Left ventricle myocardium inferior (tissue), 1 donor: ENCODE measurements around the gene LXN. TPM values are rescaled to one million over a fixed set of nuclear protein-coding genes. Genes with fewer than 3 reads are reported as not detected.

Experiments
- DNase-seq: peaks from one replicate; pipeline ENCODE4 v3.0.0-alpha.2; 2020
- H3K27ac ChIP-seq: fragments of 200-600 bp; replicated peaks from 2 replicates; pipeline ENCODE4 v1.8.0; 2021
- H3K27me3 ChIP-seq: fragments of 200-600 bp; 2 replicates; pipeline ENCODE4 v1.8.0; 2021; ENCODE audit warnings: low read depth
- H3K36me3 ChIP-seq: fragments of 200-600 bp; 2 replicates; pipeline ENCODE4 v1.8.0; 2021
- H3K4me1 ChIP-seq: fragments of 200-600 bp; 2 replicates; pipeline ENCODE4 v1.8.0; 2021
- H3K4me3 ChIP-seq: fragments of 200-600 bp; 2 replicates; pipeline ENCODE4 v1.8.0; 2021; ENCODE audit warnings: mild to moderate bottlenecking, moderate library complexity
- H3K9me3 ChIP-seq: fragments of 200-600 bp; replicated peaks from 2 replicates; pipeline ENCODE4 v1.8.0; 2021
- CTCF ChIP-seq: fragments of 200-600 bp; IDR thresholded peaks from 2 replicates; pipeline ENCODE4 v1.8.0; 2021; ENCODE audit warnings: antibody characterized with exemption, mild to moderate bottlenecking, borderline replicate concordance
- intact Hi-C: fragments of 100-400 bp; cut with micrococcal nuclease; formaldehyde crosslinking; loops from one replicate; pipeline ENCODE4 v1.11.0; 2022
- total RNA-seq: library from RNA; stranded (reverse); fragmentation: NEBNext Ultra II Directional; extraction: Animal tissue kit (Norgen Biotek cat#: 25700); gene quantifications from one replicate; pipeline ENCODE4 v1.2.1, GENCODE V29; 2021
- donor health status: DM: no; HTN: yes; CAD: no; lungs with severe emphysema.

LXN gene
- total RNA-seq, 1 donor from 2014 or later: 3.2 TPM

- intact Hi-C loops: no loop called here
These were observed 28.0 kb downstream of the LXN start, which contains the start of gene GFM1 for GRCh38 chr3:158644345-158644908. Gene GFM1 (plus strand): TSS chr3:158644527. CDS start chr3:158644635, 108 bp downstream.

GRCh38 chr3:158642474-158643210 is 29.8 kb downstream of the LXN start:
- DNase-seq: no peak
- Histone ChIP-seq H3K27me3 (no peaks in the 10 kb centered on the region), H3K4me3 (no peak overlapping the region), H3K4me1 (peaks cover 36% of the 10 kb centered on the region), H3K36me3 (peaks cover 18% of the 10 kb centered on the region), H3K27ac (no peak overlapping the region), H3K9me3 (no peaks in the 10 kb centered on the region)
- no peak for TF ChIP-seq CTCF
- intact Hi-C loops: no loop called here

More at GRCh38 chr3:158644345-158644908, 28.0 kb downstream of the LXN start, which contains the start of gene GFM1:
- peak; percentile 84 for TF ChIP-seq CTCF
- peak; percentile 91 for DNase-seq
- Histone ChIP-seq H3K4me1 (peaks cover 51% of the 10 kb centered on the region), H3K9me3 (no peaks in the 10 kb centered on the region), H3K27me3 (no peaks in the 10 kb centered on the region), H3K27ac (peak within 1 kb of the TSS; percentile 93), H3K4me3 (peak within 1 kb of the TSS; percentile 90), H3K36me3 (peaks cover 34% of the 10 kb centered on the region)

GRCh38 chr3:158642005-158642404 is 30.4 kb downstream of the LXN start:
- intact Hi-C loops: no loop called here
- no peak overlapping the region for H3K27ac ChIP-seq
- H3K4me3 ChIP-seq: no peak overlapping the region
- peaks cover 12% of the 10 kb centered on the region for H3K36me3 ChIP-seq
- DNase-seq: no peak
- no peaks in the 10 kb centered on the region for H3K9me3 ChIP-seq
- no peak for TF ChIP-seq CTCF
- H3K4me1 ChIP-seq: peaks cover 31% of the 10 kb centered on the region
- H3K27me3 ChIP-seq: no peaks in the 10 kb centered on the region

- Histone ChIP-seq H3K9me3 (no peaks in the 10 kb centered on the region), H3K27me3 (no peaks in the 10 kb centered on the region), H3K4me1 (peaks cover 20% of the 10 kb centered on the region), H3K36me3 (no peaks in the 10 kb centered on the region), H3K4me3 (no peak overlapping the region), H3K27ac (no peak overlapping the region)
- TF ChIP-seq CTCF: no peak
- no peak for DNase-seq
- intact Hi-C loops: no loop called here
These were observed 31.8 kb downstream of the LXN start for GRCh38 chr3:158640646-158641045.

- no peak for DNase-seq
- H3K27me3 ChIP-seq: peaks cover 6% of the 10 kb centered on the region
- no peak for TF ChIP-seq CTCF
- no peaks in the 10 kb centered on the region for H3K9me3 ChIP-seq
- no peaks in the 10 kb centered on the region for H3K36me3 ChIP-seq
- H3K4me3 ChIP-seq: no peak overlapping the region
- intact Hi-C loops: no loop called here
- no peak overlapping the region for H3K27ac ChIP-seq
- no peaks in the 10 kb centered on the region for H3K4me1 ChIP-seq
These were observed 40.5 kb downstream of the LXN start for GRCh38 chr3:158631981-158632380.
